ENCODE measurements around the gene PXT1. TPM values are rescaled to one million over a fixed set of nuclear protein-coding genes. Genes with fewer than 3 reads are reported as not detected.

The PXT1 gene
- total and polyA plus RNA-seq, 9 of the 15 experiments (the other 6 are each of a cell fraction or from before 2014, with no cell fraction given), result 0.09 to 0.11 (median 0.10) TPM; not detected in 5

GRCh38 chr6:36492092-36492491 lies 49.4 kb upstream of the PXT1 start:
- no peak for FAIRE-seq
- DNase-seq (ENCODE audit: extremely low read depth in 1 of 4, low spot score in 3 of 4), result no peak
- intact Hi-C loops (cut with micrococcal nuclease) (no loop called here), in situ Hi-C loops (cut with MboI) (no loop called here)
- H3K9me1 ChIP-seq (ENCODE audit: control insufficient read depth, insufficient read depth, low read length), result peaks cover 2% of the 10 kb centered on the region
- no peak for ATAC-seq
- no peaks in the 10 kb centered on the region for H3K79me2 ChIP-seq (ENCODE audit: control insufficient read depth, insufficient read depth, low read length)
- 79% methylated on average over 4 of the region's 4 CpGs for WGBS (ENCODE audit: insufficient coverage, low coverage, missing lambda C conversion rate)
- H3K36me3 ChIP-seq (ENCODE audit: control insufficient read depth, insufficient read depth, low read length), result peaks cover 72% of the 10 kb centered on the region
- H3K4me2 ChIP-seq (ENCODE audit: insufficient read depth, low read length), result no peak overlapping the region
- H3K27me3 ChIP-seq (ENCODE audit: control insufficient read depth in 2 of 2, insufficient read depth in 2 of 2, low read length in 2 of 2), result no peaks in the 10 kb centered on the region
- H3K4me1 ChIP-seq (replicated peaks in 1 of 2; ENCODE audit: control insufficient read depth in 2 of 2, insufficient read depth in 2 of 2, low read length in 2 of 2), result no peaks in the 10 kb centered on the region
- H2AFZ ChIP-seq (ENCODE audit: low read depth, low read length), result no peak overlapping the region
- POLR2A ChIA-PET, result interaction anchor here (0.6 to 1.5 kb wide), 5 partner anchors 10 to 219 kb away, joined by 3 to 5 read pairs (median 4); no protein-coding TSS in a partner anchor
- H3K27ac ChIP-seq (ENCODE audit: extremely low read depth, low read depth, low read length), result no peak overlapping the region
- no peak overlapping the region for H3K9ac ChIP-seq (ENCODE audit: insufficient read depth in 1 of 2, low read depth in 2 of 2, low read length in 2 of 2)
- CTCF ChIA-PET (ENCODE audit: low intra/inter-chr PET ratio), result no interaction called here
- H3K9me3 ChIP-seq (replicated peaks; ENCODE audit: control insufficient read depth, insufficient read depth, low read depth, low read length), result no peaks in the 10 kb centered on the region
- H3K4me3 ChIP-seq, result no peak overlapping the region
- H4K20me1 ChIP-seq (replicated peaks; ENCODE audit: control insufficient read depth, insufficient read depth, low read length), result no peaks in the 10 kb centered on the region
- BruUV-seq (replicated peaks), result no TSS peak
- TF ChIP-seq RAD21 (CRISPR knock-in tag; conservative IDR thresholded peaks at IDR 0.05 in 1 of 2, IDR thresholded peaks at IDR 0.05 in 1 of 2) (no peak), DLX4 (CRISPR knock-in tag; IDR thresholded peaks at IDR 0.05) (no peak), CREB5 (CRISPR knock-in tag; IDR thresholded peaks at IDR 0.05) (no peak), ZNF3 (CRISPR knock-in tag; IDR thresholded peaks at IDR 0.05) (no peak), POLR2G (IDR thresholded peaks at IDR 0.05; ENCODE audit: low read depth, low read length) (0 out of 2 replicates have a peak, but pooled peaks have one; percentile 24), SMARCB1 (IDR thresholded peaks at IDR 0.05; ENCODE audit: insufficient read length, low read depth) (no peak), ZKSCAN1 (IDR thresholded peaks at IDR 0.05; ENCODE audit: low read depth, low read length) (no peak), USF1 (CRISPR knock-in tag; IDR thresholded peaks at IDR 0.05) (no peak), NCOA6 (IDR thresholded peaks at IDR 0.05) (no peak), TBP (optimal IDR thresholded peaks at IDR 0.05; ENCODE audit: low read depth, low read length) (no peak), ZSCAN29 (IDR thresholded peaks at IDR 0.05) (no peak), ZC3H11A (IDR thresholded peaks at IDR 0.05; ENCODE audit: low read depth, low read length) (no peak), ZBTB26 (CRISPR knock-in tag; IDR thresholded peaks at IDR 0.05) (0 out of 2 replicates have a peak, but pooled peaks have one; percentile 11), NFIC (IDR thresholded peaks at IDR 0.05) (peak; percentile 78)
- TF ChIP-seq, protein P1, sequence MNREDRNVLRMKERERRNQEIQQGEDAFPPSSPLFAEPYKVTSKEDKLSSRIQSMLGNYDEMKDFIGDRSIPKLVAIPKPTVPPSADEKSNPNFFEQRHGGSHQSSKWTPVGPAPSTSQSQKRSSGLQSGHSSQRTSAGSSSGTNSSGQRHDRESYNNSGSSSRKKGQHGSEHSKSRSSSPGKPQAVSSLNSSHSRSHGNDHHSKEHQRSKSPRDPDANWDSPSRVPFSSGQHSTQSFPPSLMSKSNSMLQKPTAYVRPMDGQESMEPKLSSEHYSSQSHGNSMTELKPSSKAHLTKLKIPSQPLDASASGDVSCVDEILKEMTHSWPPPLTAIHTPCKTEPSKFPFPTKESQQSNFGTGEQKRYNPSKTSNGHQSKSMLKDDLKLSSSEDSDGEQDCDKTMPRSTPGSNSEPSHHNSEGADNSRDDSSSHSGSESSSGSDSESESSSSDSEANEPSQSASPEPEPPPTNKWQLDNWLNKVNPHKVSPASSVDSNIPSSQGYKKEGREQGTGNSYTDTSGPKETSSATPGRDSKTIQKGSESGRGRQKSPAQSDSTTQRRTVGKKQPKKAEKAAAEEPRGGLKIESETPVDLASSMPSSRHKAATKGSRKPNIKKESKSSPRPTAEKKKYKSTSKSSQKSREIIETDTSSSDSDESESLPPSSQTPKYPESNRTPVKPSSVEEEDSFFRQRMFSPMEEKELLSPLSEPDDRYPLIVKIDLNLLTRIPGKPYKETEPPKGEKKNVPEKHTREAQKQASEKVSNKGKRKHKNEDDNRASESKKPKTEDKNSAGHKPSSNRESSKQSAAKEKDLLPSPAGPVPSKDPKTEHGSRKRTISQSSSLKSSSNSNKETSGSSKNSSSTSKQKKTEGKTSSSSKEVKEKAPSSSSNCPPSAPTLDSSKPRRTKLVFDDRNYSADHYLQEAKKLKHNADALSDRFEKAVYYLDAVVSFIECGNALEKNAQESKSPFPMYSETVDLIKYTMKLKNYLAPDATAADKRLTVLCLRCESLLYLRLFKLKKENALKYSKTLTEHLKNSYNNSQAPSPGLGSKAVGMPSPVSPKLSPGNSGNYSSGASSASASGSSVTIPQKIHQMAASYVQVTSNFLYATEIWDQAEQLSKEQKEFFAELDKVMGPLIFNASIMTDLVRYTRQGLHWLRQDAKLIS (CRISPR knock-in tag; IDR thresholded peaks at IDR 0.05), result no peak
